ENCODE measurements around the gene SPOPL. TPM values are rescaled to one million over a fixed set of nuclear protein-coding genes. Genes with fewer than 3 reads are reported as not detected.
A peak's percentile ranks its signal among the peaks of the same experiment; 100 is the strongest.

SPOPL gene
- total RNA-seq, 1 experiment from 2014 or later = 31.6 TPM

GRCh38 chr2:138516030-138516704 lies 14.6 kb downstream of the SPOPL start:
- no TSS peak for BruUV-seq (replicated peaks)
- TF ChIP-seq CTCF (IDR thresholded peaks at IDR 0.05; ENCODE audit: insufficient read depth in 1 of 2, low read depth in 1 of 2, low read length in 1 of 2, severe bottlenecking in 1 of 2, unreplicated experiment in 1 of 2) = no peak
- no peak for DNase-seq
- no peaks in the 10 kb centered on the region for H3K27me3 ChIP-seq (replicated peaks; ENCODE audit: control insufficient read depth, insufficient read depth, low read length)
- CTCF ChIA-PET = no interaction called here
- Mint-ChIP-seq H3K36me3 (ENCODE audit: insufficient read depth, unreplicated experiment) (peaks cover 8% of the 10 kb centered on the region), H3K4me3 (ENCODE audit: unreplicated experiment) (peak overlapping the region; percentile 42), H3K9me3 (ENCODE audit: unreplicated experiment) (peaks cover 7% of the 10 kb centered on the region), H3K27ac (ENCODE audit: unreplicated experiment) (peak overlapping the region; percentile 62), H3K4me1 (ENCODE audit: low read depth, unreplicated experiment) (peaks cover 23% of the 10 kb centered on the region), H3K27me3 (ENCODE audit: insufficient read depth, unreplicated experiment) (no peaks in the 10 kb centered on the region)
- no peaks in the 10 kb centered on the region for H3K36me3 ChIP-seq (ENCODE audit: control insufficient read depth, insufficient read depth, low read length)
- intact Hi-C loops (cut with micrococcal nuclease; ENCODE audit: unreplicated experiment) = loop anchor here (2.0 to 5.0 kb wide), 2 partner anchors 13 to 271 kb away; no protein-coding TSS in a partner anchor
- POLR2A ChIA-PET = interaction anchor here (0.6 to 1.0 kb wide), 2 partner anchors 15 to 62 kb away, joined by 3 to 4 read pairs; no protein-coding TSS in a partner anchor
- peaks cover 35% of the 10 kb centered on the region for H3K4me1 ChIP-seq
- no peak overlapping the region for H3K4me3 ChIP-seq (ENCODE audit: low read depth, low read length)
- H3K9me3 ChIP-seq = no peaks in the 10 kb centered on the region

- Mint-ChIP-seq H3K4me1 (ENCODE audit: low read depth, unreplicated experiment) (peaks cover 17% of the 10 kb centered on the region), H3K4me3 (ENCODE audit: unreplicated experiment) (no peak overlapping the region), H3K27me3 (ENCODE audit: insufficient read depth, unreplicated experiment) (no peaks in the 10 kb centered on the region), H3K9me3 (ENCODE audit: unreplicated experiment) (peaks cover 2% of the 10 kb centered on the region), H3K27ac (ENCODE audit: unreplicated experiment) (no peak overlapping the region), H3K36me3 (ENCODE audit: insufficient read depth, unreplicated experiment) (peaks cover 14% of the 10 kb centered on the region)
- no peak overlapping the region for H3K4me3 ChIP-seq (ENCODE audit: low read depth, low read length)
- intact Hi-C loops (cut with micrococcal nuclease; ENCODE audit: unreplicated experiment) = loop anchor here (5.0 kb wide), 1 partner anchor 268 kb away; no protein-coding TSS in a partner anchor
- no TSS peak for BruUV-seq (replicated peaks)
- H3K27me3 ChIP-seq (replicated peaks; ENCODE audit: control insufficient read depth, insufficient read depth, low read length) = no peaks in the 10 kb centered on the region
- ChIA-PET POLR2A (interaction anchor here (0.6 kb wide), 1 partner anchor 18 kb away, joined by 3 read pairs; no protein-coding TSS in a partner anchor), CTCF (no interaction called here)
- DNase-seq = no peak
- no peak for TF ChIP-seq CTCF (IDR thresholded peaks at IDR 0.05; ENCODE audit: insufficient read depth in 1 of 2, low read depth in 1 of 2, low read length in 1 of 2, severe bottlenecking in 1 of 2, unreplicated experiment in 1 of 2)
- H3K9me3 ChIP-seq = peaks cover 5% of the 10 kb centered on the region; the same call in 1 of the 2 replicates
- no peaks in the 10 kb centered on the region; the same call in 1 of the 2 replicates for H3K36me3 ChIP-seq (ENCODE audit: control insufficient read depth, insufficient read depth, low read length)
- peaks cover 33% of the 10 kb centered on the region for H3K4me1 ChIP-seq
Observed at GRCh38 chr2:138518860-138519259, 17.3 kb downstream of the SPOPL start.

GRCh38 chr2:138521821-138522220 lies 20.3 kb downstream of the SPOPL start:
- peaks cover 6% of the 10 kb centered on the region for H3K4me1 Mint-ChIP-seq (ENCODE audit: low read depth, unreplicated experiment)
- H3K27ac Mint-ChIP-seq (ENCODE audit: unreplicated experiment) = no peak overlapping the region
- no peaks in the 10 kb centered on the region for H3K27me3 Mint-ChIP-seq (ENCODE audit: insufficient read depth, unreplicated experiment)
- no peak for TF ChIP-seq CTCF (IDR thresholded peaks at IDR 0.05; ENCODE audit: insufficient read depth in 1 of 2, low read depth in 1 of 2, low read length in 1 of 2, severe bottlenecking in 1 of 2, unreplicated experiment in 1 of 2)
- peaks cover 16% of the 10 kb centered on the region for H3K9me3 Mint-ChIP-seq (ENCODE audit: unreplicated experiment)
- POLR2A ChIA-PET = no interaction called here
- peaks cover 10% of the 10 kb centered on the region; the same call in 1 of the 2 replicates for H3K9me3 ChIP-seq
- H3K4me3 ChIP-seq (ENCODE audit: low read depth, low read length) = no peak overlapping the region
- intact Hi-C loops (cut with micrococcal nuclease; ENCODE audit: unreplicated experiment) = no loop called here
- H3K36me3 Mint-ChIP-seq (ENCODE audit: insufficient read depth, unreplicated experiment) = peaks cover 31% of the 10 kb centered on the region
- CTCF ChIA-PET = no interaction called here
- H3K4me1 ChIP-seq = peaks cover 7% of the 10 kb centered on the region
- H3K4me3 Mint-ChIP-seq (ENCODE audit: unreplicated experiment) = no peak overlapping the region
- H3K36me3 ChIP-seq (ENCODE audit: control insufficient read depth, insufficient read depth, low read length) = no peaks in the 10 kb centered on the region; the same call in 1 of the 2 replicates
- no TSS peak for BruUV-seq (replicated peaks)
- H3K27me3 ChIP-seq (replicated peaks; ENCODE audit: control insufficient read depth, insufficient read depth, low read length) = no peaks in the 10 kb centered on the region
- no peak for DNase-seq

Data from Caco-2 (cell line).